GM20000 (cell line): ENCODE measurements around the gene SLC25A41.

Experiments used
- DNase-seq: peaks from one replicate; pipeline ENCODE4 v3.0.0; 2012; ENCODE audit warnings: low spot score
- TF ChIP-seq, protein P1 (sequence below): IDR thresholded peaks from 2 replicates; pipeline ENCODE4 v1.5.1; 2012; ENCODE audit warnings: mild to moderate bottlenecking, control low read depth; ENCODE audit errors: extremely low read depth, missing control alignments

Gene SLC25A41

DNA sequence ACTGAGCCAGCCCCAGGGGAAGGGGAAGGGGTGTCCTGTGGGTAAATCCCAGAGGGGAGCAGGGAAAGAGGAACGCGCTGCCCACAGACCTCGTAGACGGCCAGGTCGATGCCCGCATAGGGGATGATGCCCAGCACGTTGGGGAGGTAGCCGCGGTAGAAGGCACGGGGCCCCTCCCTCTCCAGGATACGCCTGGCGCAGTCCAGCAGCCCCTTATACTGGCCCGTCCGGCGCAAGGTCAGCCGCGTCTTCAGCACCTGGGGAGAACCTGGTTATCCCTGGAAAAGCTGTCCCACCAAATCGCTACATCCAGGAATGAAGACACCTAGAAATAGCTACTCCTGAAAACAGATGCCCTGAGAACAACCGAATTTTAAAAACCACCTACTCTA lies 18.7 kb upstream of the SLC25A41 start:
- no peak for DNase-seq
- TF ChIP-seq, protein P1, sequence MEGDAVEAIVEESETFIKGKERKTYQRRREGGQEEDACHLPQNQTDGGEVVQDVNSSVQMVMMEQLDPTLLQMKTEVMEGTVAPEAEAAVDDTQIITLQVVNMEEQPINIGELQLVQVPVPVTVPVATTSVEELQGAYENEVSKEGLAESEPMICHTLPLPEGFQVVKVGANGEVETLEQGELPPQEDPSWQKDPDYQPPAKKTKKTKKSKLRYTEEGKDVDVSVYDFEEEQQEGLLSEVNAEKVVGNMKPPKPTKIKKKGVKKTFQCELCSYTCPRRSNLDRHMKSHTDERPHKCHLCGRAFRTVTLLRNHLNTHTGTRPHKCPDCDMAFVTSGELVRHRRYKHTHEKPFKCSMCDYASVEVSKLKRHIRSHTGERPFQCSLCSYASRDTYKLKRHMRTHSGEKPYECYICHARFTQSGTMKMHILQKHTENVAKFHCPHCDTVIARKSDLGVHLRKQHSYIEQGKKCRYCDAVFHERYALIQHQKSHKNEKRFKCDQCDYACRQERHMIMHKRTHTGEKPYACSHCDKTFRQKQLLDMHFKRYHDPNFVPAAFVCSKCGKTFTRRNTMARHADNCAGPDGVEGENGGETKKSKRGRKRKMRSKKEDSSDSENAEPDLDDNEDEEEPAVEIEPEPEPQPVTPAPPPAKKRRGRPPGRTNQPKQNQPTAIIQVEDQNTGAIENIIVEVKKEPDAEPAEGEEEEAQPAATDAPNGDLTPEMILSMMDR, result no peak

DNA sequence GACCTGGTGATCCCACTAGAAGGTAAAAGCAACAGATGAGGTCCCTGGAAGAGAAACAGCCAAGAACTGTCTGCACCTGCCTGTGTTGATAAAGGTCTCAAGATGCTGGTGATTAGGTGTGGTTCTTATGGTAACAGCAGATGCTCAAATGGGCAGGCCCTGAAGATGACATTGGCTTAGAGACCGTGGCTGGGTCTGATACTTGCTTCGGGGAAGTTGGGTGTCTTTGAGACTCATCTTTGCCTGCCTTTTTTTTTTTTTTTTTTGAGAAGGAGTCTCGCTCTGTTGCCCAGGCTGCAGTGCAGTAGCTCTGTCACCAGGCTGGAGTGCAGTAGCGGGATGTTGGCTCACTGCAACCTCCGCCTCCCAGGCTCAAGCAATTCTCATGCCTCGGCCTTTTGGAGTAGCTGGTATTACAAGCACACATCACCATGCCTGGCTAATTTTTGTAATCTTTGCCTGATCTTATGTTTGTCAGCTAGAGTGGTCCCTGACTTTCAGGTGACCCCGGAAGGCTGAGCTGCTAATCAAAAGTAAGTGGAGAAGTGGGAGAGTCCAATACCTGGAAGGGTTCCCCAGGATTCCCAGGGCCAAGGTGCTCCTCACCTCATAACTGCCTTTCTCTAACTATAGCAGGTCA lies 18.1 kb upstream of the SLC25A41 start:
- no peak for DNase-seq
- TF ChIP-seq, protein P1, result no peak

DNA sequence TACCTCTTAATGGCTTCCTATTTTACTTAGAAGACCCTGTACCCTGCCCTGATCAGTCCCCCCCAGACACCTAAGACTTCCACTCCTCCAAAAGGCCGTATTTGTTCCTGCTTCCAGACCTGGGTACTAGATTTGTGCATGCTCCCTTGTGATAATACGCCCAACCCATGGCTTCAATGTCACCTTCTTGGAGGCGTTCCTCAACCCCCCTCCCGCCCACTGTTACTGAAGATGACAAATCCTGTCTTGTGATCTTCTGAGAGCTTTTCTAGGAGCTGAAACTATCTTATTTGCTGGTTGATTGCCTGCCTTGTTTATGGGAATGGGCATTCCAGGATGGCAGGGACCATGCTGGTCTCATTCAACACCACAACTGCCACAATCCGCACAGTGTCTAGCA lies 16.6 kb upstream of the SLC25A41 start:
- no peak for DNase-seq
- TF ChIP-seq, protein P1, result no peak

DNA sequence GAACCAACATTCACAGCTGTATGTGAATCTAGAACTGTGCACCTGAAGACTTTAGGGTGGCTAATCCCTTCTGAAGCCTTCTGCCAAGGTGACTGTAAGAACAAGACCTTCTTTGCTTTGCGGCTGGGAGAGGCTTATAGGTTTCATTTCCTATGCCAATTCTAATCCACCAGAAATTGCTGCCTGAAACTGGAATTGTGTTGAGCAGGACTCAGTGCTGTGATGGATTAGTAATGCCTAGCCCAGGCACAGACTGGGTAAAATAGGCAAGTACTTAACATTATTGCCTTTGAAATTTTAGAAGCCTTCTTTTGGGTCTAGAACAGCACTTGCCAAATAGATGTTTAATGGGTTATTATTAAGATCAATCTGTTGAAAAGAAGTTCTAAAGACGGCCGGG lies 14.5 kb upstream of the SLC25A41 start:
- TF ChIP-seq, protein P1, result no peak
- no peak for DNase-seq

DNA sequence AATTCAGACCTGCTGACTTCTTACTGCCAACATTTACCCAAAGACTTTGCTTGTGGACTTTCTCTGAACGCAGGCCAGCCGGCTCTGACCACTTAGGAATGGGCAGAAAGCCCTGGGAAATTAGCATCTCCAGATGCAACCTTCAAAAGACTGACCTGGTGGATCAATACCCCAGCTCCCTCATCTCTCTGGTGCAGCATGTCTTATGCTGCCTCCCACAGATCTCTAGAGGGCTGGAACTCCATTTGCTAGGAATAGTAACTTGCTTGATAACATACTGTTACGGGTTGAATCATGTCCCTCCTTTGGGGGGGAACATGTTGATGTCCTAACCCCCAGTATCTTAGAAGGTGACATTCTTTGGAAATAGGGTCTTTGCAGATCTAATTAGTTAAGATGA lies 12.9 kb upstream of the SLC25A41 start:
- no peak for DNase-seq
- TF ChIP-seq, protein P1, result no peak

DNA sequence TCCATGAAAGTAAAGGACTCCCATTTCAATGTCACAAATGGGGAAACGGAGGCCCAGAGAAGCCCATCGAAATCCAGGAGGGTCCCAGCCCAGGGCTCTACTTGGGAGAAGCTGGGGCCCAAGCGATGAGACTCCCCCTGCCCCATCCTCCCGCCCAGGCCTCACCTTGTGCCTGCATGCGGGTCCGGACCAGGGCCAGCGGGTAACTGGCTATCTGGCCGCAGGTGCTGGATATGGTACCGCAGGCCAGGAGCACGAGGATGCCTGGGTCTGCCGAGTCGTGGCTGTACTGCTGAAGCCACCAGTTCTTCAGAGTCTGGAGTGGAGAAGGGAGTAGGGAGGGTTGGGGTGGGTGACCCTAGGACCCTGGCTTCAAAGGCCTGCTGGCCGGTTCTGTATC lies 10.4 kb upstream of the SLC25A41 start:
- no peak for DNase-seq

DNA sequence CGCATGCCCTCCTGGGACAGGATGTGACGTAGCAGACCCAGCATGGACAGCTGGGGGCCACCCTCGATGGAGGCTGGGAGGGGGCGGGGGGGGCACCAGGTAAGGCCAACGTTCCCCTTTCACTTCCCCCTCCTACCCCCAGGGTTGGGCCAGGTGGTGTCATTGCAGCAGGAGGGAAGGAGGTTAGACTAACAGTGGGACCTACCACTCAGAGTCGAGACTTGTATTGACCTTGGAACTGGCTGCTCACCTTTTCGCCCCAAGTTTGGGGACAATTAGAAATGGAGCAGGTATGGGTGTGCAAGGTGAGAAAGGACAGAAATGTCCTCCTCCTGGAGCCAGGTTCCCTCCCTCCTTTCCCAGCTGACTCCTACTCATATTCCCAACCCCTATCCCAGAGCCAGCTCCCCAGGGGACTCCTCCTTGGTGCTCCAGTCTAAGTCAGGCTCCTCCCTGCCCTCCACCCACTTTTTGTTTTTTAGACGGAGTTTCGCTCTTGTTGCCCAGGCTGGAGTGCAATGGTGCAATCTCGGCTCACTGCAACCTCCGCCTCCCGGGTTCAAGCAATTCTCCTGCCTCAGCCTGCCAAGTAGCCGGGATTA lies 8.6 kb upstream of the SLC25A41 start:
- no peak for DNase-seq
- TF ChIP-seq, protein P1, result no peak

More for the DNA sequence above, 10.4 kb upstream of the SLC25A41 start:
- TF ChIP-seq, protein P1, result no peak
